DMS79 treated with DMSO at 0.1 percent for 48 hours (cell line): Measurements from ENCODE around the gene ST3GAL3.

ENCODE experiments used
- DNase-seq: peaks from one replicate; lab custom pipeline; 2025; lab: John Stamatoyannopoulos, UW

The ST3GAL3 gene

GRCh38 chr1:43786960-43787359, 79.6 kb downstream of the ST3GAL3 start:
- DNase-seq = no peak

GRCh38 chr1:43789604-43790550, 82.5 kb downstream of the ST3GAL3 start:
- no peak for DNase-seq

- DNase-seq = no peak
These were observed 83.9 kb downstream of the ST3GAL3 start for GRCh38 chr1:43791243-43791642.

- DNase-seq = no peak
These were observed 88.8 kb downstream of the ST3GAL3 start for GRCh38 chr1:43796111-43796581.

GRCh38 chr1:43797891-43798290, 90.6 kb downstream of the ST3GAL3 start:
- no peak for DNase-seq

- no peak for DNase-seq
These were observed 92.6 kb downstream of the ST3GAL3 start for GRCh38 chr1:43799656-43800635.

- DNase-seq = no peak
These were observed 93.4 kb downstream of the ST3GAL3 start for GRCh38 chr1:43800771-43801170.

- no peak for DNase-seq
These were observed 93.9 kb downstream of the ST3GAL3 start for GRCh38 chr1:43801203-43801602.

GRCh38 chr1:43802356-43802980, 95.1 kb downstream of the ST3GAL3 start:
- DNase-seq = no peak

- no peak for DNase-seq
These were observed 95.8 kb downstream of the ST3GAL3 start for GRCh38 chr1:43803105-43803504.

- DNase-seq = no peak
These were observed 96.3 kb downstream of the ST3GAL3 start for GRCh38 chr1:43803646-43804045.

- no peak for DNase-seq
These were observed 97.2 kb downstream of the ST3GAL3 start for GRCh38 chr1:43804569-43804968.

- DNase-seq = no peak
These were observed 98.0 kb downstream of the ST3GAL3 start for GRCh38 chr1:43805340-43805739.

- no peak for DNase-seq
These were observed 98.8 kb downstream of the ST3GAL3 start for GRCh38 chr1:43806183-43806582.

- DNase-seq = no peak
These were observed 101.8 kb downstream of the ST3GAL3 start for GRCh38 chr1:43809097-43809673.

GRCh38 chr1:43812579-43812978, 105.2 kb downstream of the ST3GAL3 start:
- no peak for DNase-seq

- no peak for DNase-seq
These were observed 107.1 kb downstream of the ST3GAL3 start for GRCh38 chr1:43814401-43814800.

GRCh38 chr1:43817304-43817939, 110.1 kb downstream of the ST3GAL3 start:
- DNase-seq = no peak

GRCh38 chr1:43818691-43819090, 111.4 kb downstream of the ST3GAL3 start:
- DNase-seq = no peak

- no peak for DNase-seq
These were observed 112.0 kb downstream of the ST3GAL3 start for GRCh38 chr1:43819357-43819756.

GRCh38 chr1:43821471-43821870, 114.1 kb downstream of the ST3GAL3 start:
- DNase-seq = no peak
